Activated CD4-positive, alpha-beta T cell treated with anti-CD3 and anti-CD28 coated beads for 4 hours (primary cell): ENCODE measurements around the gene GTF3C4.

Source experiments
- DNase-seq, 2 donors: peaks; one replicate each; pipeline ENCODE4 v3.0.0-alpha.2; 2020

Gene GTF3C4, protein sequence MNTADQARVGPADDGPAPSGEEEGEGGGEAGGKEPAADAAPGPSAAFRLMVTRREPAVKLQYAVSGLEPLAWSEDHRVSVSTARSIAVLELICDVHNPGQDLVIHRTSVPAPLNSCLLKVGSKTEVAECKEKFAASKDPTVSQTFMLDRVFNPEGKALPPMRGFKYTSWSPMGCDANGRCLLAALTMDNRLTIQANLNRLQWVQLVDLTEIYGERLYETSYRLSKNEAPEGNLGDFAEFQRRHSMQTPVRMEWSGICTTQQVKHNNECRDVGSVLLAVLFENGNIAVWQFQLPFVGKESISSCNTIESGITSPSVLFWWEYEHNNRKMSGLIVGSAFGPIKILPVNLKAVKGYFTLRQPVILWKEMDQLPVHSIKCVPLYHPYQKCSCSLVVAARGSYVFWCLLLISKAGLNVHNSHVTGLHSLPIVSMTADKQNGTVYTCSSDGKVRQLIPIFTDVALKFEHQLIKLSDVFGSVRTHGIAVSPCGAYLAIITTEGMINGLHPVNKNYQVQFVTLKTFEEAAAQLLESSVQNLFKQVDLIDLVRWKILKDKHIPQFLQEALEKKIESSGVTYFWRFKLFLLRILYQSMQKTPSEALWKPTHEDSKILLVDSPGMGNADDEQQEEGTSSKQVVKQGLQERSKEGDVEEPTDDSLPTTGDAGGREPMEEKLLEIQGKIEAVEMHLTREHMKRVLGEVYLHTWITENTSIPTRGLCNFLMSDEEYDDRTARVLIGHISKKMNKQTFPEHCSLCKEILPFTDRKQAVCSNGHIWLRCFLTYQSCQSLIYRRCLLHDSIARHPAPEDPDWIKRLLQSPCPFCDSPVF

DNA sequence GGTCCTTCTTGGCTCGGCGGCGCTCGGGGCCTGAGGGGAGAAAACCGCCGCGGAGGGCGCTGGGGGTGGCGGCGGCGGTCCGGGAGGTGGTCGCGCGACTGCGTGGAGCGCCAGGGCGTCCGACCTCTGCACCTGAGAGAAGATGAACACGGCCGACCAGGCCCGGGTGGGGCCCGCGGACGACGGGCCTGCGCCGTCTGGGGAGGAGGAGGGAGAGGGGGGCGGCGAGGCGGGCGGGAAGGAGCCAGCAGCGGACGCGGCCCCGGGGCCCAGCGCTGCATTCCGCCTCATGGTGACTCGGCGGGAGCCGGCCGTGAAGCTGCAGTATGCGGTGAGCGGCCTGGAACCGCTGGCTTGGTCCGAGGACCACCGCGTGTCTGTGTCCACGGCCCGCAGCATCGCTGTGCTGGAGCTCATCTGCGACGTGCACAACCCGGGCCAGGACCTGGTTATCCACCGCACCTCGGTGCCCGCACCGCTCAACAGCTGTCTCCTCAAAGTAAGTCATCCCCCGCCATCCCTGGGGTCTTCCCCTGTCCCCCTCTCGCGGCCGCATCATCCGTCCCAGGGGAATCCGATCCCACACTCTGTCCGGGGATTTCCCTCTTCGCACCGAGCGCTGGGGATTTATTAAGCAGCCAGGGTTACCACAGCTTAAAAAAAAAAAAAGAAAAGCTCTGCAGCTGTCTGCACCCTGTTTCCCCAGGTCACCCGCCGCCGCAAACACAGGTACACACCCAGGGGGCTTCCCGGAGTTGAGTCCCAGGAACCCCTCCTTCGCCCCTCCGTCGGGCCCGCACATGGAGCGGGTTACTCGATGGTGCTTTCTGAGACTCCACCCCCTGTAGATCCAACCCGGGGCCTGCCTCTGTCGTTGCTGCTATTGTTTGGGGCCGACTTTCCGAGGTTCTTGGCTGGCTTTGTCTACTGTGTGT, at the start of gene GTF3C4:
Gene GTF3C4, plus strand, starts transcription at position 8 of the 935 bp plus-strand sequence. Its CDS starts 135 bp downstream, at position 143.
- peak; percentile 39 to 51 for DNase-seq

DNA sequence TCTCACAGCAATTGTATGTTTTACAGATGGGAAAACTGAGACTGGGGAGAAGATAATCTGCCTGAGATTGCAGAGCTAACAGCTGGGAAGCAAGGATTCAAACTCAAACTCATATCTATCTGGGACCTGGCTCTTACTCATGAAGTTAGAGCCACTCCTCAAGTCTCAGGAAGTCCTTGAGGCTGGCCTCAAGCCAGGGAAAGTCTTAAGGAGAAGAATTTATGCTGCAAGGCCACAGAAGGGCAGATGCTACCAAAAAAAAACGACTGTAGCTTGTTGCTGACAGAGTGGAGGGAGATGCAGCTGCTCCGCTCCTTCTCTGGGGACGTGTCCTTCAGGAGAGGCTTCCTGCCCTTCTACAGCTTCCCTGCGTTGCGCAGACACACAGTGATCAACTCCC, 48.1 kb upstream of the GTF3C4 start:
- DNase-seq, result no peak

DNA sequence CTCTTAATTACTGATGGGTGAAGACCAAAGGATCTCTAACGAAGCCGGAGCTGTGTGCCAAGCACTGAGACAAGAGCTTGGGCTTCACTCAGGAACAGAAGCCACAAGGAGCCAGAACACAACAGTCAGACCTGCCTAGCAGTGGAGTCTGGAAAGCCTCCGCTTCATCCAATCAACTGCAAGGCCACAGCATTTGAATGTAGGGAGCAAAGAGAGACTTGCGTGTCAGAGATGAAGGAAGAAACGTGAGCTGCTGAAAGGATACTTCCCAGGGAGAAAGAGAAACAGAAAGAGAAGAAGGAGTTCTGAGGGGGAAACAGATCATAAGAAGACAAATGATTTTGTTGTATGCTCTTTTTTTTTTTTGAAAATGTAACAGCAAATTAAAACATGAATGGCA, 44.0 kb upstream of the GTF3C4 start:
- DNase-seq, result no peak

DNA sequence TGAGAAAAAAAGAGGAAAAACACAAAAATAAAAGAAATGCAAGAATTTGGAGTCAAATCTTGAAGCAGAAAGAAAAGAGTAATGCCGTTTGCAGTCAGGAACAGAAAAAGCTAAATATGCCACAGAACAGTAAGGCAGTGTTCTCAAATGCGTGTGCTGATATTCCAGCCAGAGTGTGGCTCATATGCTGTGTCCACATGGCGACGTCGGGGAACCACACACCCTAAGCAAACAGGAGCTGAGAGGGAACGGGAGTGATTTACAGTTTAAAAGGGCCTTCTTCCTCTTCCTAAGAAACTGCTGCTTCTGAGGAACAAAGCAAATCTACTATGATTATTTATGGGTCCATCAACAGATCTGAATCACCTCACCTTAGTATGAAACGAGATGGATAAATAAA, 43.2 kb upstream of the GTF3C4 start:
- DNase-seq, result no peak

DNA sequence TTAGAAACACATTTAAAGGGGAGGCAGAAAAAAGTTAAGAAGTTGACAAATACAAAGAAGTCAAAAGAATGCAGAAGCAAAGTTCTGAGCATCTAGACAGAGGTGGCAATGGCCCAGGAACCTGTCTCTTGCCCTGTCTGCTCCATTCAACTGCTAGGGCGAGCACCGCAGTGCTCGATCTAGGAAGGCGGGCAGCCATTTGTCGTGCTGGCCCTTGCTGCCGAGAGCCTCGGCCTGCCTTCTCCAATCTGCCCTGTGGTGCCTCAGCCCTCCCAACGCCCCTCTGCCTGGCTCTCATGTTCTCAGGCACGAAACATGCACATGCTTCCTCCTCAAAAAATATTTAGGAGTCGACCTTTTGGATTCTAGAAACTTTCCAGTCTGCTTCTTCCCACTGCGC, 42.7 kb upstream of the GTF3C4 start:
- DNase-seq, result no peak

DNA sequence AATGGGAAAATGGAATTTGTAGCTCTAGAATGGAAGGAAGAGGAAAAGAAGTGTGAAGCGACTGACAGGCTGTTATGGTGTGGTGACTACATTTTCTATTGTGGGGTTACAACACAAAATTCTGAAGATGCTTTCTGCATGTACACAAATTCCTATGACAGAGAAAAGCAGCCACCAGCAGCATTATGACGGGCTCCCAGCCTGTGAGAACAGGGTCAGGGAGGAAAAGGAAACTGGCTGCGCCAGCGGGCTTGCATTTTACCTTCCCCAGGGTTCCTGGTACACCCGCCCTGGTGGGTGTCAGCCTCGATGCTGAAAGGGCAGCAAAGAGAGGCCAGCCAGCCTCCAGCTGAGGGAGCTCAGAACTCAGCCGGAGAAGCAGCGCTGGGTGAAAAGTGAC, 41.5 kb upstream of the GTF3C4 start:
- DNase-seq, result no peak

DNA sequence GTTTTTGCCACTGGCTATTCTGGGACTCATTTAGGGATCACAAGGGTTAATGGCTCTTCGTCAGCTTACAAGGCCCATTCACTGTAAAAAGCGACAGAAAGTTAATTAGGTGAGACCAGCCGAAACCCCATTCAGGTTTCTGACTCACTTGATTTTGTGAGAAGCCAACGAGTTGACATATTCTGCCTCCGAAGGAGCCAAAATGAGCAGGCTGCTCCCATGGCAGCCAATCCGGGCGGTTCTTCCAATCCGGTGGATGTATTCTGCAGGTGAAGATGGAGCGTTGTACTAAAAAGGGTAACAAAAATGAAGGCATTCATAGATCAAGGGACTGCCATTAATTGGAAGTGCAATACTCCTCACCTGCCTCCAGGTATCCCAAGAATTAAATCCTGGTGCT, 40.1 kb upstream of the GTF3C4 start:
- DNase-seq, result no peak

DNA sequence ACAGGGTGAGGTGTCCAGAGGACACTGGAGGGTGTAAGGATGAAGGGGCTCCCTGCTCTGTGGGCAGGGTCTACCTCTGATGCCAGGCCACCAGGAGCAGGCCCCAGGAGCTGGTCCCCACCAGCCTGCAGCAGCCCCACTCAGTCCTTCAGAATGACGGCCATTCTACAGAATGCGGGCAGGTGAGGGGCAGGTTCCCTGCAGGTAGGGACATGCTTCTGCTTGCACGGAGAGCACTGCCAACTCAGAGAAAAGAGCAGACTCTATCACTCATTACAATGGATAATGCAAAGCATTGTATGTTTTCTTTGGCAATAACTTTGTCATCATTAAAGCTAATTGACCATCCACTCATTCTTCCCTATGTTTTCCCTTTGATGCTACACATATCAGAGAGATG, 39.5 kb upstream of the GTF3C4 start:
- no peak for DNase-seq

DNA sequence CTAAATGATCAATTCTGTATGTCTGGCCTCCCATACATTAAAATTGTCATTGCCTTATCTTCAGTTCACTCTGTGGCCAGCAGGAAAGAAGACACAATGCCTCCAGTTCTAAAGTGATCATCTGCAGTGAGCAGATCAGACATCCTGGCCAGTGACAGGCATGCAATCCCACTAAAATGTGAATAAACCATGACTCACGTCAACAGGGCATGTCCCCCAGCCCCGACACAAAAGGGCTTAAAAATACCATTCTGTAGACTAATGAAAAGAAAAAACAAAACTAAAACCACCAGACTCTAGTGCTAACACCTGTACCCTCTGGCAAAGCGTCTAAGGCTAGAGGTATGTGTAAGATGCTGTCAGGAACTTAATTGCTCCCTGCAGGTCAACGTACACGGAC, 39.0 kb upstream of the GTF3C4 start:
- DNase-seq, result no peak

DNA sequence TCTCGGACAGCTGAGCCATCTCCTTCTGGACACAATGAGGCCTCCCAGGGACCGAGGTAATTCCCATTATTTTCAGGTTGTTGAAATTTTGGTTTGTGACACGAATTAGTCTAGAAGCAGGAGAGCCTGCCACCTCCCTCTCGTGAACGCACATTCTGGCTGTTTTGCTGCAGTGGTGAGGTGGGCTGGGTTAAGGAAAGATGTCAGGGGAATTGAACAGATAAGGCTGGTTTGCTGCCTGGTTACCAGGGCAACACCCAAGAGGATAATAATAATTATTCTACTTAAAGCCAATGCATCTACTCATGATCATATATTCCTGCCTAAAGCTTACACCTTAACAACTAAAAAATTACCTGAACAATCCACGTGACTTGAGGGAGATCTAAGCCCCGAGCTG, 38.6 kb upstream of the GTF3C4 start:
- DNase-seq, result no peak

DNA sequence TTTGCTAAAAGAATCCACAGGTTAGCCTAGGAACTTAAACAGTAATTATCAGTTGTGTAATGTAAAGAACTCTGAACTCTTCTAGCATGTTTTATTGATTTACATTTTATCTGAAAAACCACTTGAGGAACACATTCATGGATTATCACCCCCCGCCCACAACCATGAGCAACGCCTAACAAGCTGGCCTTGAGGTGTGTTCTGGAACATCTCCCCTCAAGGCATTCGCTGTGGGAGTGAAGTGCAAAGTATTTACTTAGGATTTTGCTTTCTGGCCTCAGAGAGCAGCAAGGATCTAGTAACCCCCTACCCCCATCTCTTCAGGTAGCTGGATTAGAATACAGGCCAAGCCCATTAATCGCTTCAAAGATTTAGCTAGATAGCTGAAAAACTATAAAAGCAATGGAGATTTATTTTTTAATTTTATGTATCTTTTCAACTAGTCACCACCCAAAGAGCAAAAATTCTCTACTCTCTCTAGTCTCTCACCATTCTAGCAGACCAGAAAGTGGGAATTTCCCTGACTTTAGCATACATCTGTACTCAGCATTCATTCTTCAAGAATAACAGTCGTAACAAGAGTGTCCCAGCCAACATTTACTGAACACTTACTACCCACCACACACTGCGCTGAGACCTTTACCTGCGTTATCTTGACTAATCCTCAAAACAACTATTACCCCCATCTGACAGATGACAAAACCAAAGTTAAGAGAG, 37.7 kb upstream of the GTF3C4 start:
- no peak for DNase-seq

DNA sequence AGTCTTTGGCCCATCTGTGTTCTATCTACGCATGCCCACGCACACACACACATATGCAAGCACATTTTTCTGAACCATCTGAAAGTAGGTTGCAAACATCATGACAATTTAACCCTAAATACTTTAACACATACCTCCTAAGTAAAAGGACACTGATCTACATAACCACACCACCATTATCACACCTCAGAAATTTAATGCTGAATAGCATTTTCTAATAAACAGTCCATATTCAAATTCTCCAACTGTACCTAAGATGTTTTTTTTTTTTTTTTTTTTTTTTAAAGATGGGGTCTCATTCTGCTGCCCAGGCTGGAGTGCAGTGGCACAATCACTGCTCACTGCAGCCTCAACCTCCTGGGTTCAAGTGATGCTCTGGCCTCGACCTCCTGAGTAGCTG, 35.9 kb upstream of the GTF3C4 start:
- DNase-seq, result no peak

DNA sequence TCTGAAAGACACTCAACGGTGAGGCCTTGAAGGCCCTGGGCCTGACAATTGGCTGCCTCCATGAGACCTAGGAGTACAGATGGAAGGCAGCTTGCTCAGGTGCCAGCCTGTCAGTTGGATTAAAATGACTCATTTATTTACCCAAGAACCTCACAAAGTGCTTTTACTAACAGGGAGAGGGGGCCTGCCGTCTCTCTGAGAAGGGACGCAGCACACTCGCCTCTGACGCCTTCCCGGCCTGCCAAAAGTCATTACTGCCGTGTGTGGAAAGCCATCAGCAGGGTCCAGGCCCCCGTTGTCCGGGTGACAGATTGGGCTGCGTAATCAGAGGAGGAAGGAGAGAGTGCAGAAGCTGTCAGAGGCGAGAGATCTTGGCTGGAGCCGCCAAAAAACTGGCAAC, 32.9 kb upstream of the GTF3C4 start:
- no peak for DNase-seq

DNA sequence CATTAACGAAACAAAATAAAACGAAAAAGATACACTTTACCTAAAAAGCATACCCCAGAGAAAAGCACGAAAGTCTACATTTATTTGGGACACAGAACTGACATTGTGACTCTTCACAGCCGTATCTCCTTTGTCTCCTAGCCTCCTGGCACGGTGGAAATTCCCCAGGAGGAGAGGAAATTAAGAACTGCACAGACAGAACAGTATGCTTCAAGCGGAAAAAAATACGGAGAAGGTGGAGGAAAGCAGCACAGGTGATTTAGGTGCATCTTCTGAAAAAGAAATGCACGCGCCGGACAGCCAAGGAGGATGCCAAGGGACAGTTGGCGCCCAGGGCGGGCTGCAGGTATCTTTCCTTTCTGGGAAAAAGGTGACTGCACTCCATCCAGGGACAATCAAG, 32.5 kb upstream of the GTF3C4 start:
- DNase-seq, result no peak

DNA sequence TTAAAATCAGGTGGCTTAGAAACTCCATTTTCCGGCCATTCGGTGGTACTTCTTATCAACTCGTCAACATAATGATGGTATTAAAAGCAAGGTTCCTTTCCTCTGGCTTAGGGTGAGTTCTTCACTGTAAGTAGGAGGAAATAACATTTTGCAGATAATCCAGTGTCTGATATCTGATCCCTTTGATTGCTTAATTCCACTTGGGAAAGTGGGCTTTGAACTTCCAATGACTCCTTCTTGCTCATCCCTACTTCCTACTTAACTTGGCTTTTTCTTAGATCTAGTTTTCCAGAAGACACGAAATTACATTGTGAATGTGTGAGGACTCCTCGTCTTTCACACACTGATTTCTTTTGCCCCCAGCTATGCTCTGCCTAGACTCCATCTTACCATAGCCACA, 32.0 kb upstream of the GTF3C4 start:
- no peak for DNase-seq

DNA sequence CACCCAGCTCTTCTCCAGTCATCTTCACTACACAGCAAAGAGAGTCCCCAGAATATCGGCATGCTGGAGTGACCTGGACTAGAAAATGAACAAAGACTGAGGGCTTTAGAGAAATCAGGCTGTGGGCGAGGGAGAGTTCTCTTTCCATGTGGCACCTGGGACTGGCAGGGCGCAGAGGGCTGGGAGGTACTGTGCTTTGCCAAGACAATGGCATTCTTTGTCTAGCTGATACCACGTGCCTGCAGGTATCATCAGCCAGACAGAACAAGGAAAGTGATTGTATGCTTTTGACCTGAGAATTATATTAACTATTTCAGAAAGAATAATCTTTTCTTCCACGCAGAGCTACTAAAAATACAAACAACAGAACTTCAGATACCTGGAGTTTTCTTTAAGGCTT, 30.9 kb upstream of the GTF3C4 start:
- DNase-seq, result no peak

DNA sequence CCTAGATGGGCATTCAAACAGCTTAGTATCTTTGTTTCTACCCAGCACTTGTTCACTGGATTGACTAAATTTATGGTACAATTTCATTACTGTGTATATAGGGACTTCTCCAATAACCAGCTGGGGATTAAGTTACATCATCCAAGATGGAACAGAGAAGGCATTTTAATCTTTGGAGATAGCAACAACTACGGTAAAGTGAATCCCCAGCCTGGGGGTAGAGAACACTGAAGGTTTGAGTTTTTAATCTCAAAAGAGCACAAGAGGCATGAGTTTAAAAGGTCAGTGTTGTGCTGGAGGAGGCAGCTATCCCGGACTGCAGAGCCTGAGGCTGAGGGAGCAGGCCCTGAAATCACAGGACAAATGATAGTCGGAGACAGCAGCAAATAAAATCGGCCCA, 29.0 kb upstream of the GTF3C4 start:
- no peak for DNase-seq

DNA sequence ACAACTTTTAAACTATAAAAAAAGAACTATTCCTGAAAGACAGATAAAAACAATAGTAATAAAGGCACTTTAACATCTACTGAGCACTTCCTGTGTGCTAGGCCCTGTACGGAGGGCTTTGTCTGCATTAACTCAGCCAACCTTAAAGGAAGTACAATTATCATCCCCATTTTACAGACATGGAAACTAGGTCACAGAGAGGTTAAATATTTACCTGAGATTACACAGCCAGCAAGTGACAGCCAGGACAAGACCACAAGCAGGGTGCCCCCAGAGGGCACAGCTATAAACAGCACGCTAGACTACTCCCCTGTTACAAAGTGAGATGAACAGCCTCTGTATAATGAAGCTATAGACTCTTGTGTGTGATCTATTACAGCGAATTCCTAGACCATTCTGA, 26.0 kb upstream of the GTF3C4 start:
- no peak for DNase-seq

DNA sequence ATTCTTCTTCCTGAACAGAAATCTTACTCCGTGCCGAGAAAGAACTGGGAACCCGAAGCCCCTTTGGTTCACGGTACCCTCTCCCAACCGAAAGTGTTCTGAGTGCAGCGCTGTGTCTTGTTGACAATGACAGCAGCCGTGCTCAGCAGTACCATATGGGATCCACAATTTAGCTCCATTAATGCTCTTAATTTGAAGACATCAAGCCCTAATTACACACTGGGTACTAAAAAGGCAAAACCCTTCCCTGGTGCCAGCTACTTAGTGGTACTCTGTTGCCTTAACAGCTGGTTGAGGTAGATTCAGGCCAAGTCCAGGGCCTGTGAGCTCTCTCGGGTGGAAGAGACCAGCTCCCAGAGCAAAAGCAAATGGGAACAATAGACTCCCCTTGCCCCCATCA, 25.0 kb upstream of the GTF3C4 start:
- DNase-seq, result no peak

DNA sequence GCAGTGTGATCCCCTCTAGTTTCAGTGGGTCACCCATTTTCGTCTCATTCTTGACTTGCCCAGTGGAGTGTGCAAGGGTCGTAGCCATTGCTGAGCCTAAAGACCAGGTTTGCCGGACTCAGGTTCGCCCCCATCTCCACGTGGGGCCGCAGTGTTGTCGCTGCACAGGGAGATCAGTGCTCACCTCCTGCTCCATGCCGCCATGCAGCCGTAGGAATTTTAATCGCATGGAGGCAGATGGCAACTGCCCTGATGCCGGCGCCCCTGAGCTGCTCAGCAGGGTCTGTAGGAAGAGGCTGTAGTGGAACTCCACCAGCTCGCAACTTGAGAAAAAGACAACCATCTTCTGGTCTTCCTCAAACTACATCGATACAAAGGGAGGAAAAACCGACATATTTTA, 24.6 kb upstream of the GTF3C4 start:
- DNase-seq, result no peak

DNA sequence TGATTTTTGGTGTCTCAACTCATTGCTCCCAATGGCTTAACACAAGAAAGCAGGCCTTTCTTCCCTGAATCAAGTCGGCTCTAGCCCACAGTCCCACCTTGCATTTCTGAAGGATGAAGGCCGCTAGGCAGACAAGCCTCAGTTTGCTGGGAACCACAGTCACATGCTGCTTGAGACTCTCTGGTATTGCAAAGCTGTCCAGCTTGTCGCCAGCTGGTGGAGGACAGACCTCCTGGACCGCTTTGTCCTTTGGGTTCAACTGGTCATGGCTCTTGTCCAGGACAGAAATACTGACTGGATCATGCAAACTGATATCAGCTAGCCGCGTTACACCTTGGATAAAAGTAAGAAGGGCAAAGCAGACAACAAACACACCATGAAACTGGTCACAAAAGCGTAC, 23.5 kb upstream of the GTF3C4 start:
- no peak for DNase-seq

DNA sequence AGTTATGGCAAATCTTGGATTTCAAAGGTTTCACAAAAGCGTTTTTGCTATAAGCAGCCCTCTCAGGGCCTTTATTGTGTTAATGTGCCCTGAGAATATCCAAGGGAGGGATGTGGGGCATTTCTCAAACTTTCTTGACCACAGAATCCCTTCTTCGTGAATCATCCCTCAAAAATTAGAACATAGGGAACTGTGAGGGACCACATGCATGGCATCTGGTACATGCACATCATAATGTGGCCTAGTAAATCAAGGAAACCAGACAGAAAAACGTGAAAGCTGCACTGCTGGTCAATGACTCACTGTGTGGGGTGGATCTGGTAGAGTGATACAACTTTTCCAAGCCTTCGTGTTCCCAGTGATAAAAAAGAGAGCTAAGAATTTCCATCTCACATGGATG, 22.9 kb upstream of the GTF3C4 start:
- no peak for DNase-seq

DNA sequence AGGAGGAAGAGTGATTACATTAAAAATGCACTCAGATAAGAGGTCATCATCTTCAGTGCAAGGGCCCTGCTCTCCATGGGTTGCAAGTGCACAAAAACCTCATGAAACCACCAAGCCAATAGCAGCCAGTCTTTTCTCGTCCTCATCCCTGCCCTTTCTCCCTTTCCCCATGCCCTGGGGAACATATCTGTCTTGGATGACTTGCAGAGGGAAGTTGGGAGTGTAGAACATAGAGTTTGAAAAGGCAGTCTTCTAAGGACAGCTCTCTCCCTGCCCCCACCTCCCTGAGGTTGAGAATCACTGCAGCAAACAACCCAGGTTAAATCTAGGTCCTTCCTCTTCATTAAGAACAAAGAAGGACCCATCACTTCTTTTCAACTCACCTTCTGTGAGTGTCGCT, 22.5 kb upstream of the GTF3C4 start:
- DNase-seq, result no peak
